ENCODE measurements around the gene DMD.

The DMD gene

DNA sequence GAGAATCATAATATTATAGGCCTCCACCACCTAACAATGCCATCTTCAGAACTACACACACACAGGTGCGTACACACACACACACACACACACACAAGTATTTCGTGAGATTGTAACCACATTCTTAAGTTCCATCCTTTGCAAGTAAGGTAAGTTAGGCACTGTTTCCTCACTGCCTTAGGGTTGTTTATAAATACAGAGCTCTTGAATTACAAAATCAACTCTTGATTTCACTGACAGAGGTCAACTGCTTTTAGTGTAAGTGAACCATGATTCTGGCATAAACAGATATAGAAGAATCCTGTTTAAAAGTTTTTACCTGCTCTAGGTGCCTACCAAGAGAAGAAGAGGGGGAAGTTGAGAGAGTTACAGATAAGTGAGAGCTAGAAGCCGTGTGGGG lies 166.1 kb downstream of the DMD start:
- H3K4me3 ChIP-seq (ENCODE audit: low read length in 2 of 2) = no peak overlapping the region
- H3K36me3 ChIP-seq (ENCODE audit: control insufficient read depth in 2 of 2, insufficient read depth in 2 of 2, low read length in 2 of 2) = no peaks in the 10 kb centered on the region
- H3K9ac ChIP-seq (ENCODE audit: low read length in 2 of 2) = no peak overlapping the region
- no peak overlapping the region for H3K27ac ChIP-seq (ENCODE audit: low read length)
- no peaks in the 10 kb centered on the region for H3K4me1 ChIP-seq (ENCODE audit: control insufficient read depth, insufficient read depth, low read length)
- H3K27me3 ChIP-seq (ENCODE audit: control insufficient read depth in 1 of 2, insufficient read depth in 2 of 2, low read length in 2 of 2) = no peaks in the 10 kb centered on the region
- no peaks in the 10 kb centered on the region for H3K9me3 ChIP-seq (ENCODE audit: control insufficient read depth in 2 of 2, low read length in 2 of 2)

DNA sequence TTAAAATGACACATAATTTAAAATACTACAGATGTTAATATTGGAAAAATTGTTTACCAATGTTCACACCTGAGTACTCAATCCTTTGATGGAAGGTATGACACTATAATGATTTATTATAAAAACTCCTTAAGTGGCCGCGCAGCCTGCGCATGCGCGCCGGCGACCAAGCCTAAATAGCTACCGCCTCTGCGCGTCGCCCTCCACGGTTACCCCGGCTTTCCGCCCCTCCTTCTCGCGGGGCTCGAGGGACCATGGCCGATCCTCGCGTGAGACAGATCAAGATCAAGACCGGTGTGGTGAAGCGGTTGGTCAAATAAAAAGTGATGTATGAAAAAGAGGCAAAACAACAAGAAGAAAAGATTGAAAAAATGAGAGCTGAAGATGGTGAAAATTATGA lies 170.2 kb downstream of the DMD start:
- Histone ChIP-seq H3K27ac (ENCODE audit: low read length) (no peak overlapping the region), H3K9ac (ENCODE audit: low read length in 2 of 2) (no peak overlapping the region), H3K27me3 (ENCODE audit: control insufficient read depth in 1 of 2, insufficient read depth in 2 of 2, low read length in 2 of 2) (no peaks in the 10 kb centered on the region), H3K9me3 (ENCODE audit: control insufficient read depth in 2 of 2, low read length in 2 of 2) (no peaks in the 10 kb centered on the region), H3K4me3 (ENCODE audit: low read length in 2 of 2) (no peak overlapping the region), H3K36me3 (ENCODE audit: control insufficient read depth in 2 of 2, insufficient read depth in 2 of 2, low read length in 2 of 2) (no peaks in the 10 kb centered on the region), H3K4me1 (ENCODE audit: control insufficient read depth, insufficient read depth, low read length) (no peaks in the 10 kb centered on the region)

DNA sequence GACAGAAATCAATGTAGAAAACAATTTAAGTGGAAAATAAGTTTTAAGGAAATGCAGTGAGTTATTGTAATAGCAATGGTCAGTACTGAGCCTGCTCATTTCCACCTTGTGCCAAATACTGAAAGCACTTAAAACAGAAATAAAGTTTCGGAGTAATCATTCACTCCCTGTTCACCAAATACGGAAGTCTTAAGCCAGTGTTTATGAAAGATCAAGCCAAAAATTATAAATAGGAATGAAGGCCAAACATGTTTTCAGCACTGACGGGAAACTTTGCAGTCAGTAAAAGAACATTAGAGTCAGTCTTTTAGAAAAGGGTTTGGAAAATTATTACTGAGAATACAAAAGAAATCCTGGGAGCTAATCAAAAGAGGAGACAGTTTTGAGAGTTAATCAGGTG lies 178.6 kb downstream of the DMD start:
- Histone ChIP-seq H3K9me3 (ENCODE audit: control insufficient read depth in 2 of 2, low read length in 2 of 2) (no peaks in the 10 kb centered on the region), H3K27me3 (ENCODE audit: control insufficient read depth in 1 of 2, insufficient read depth in 2 of 2, low read length in 2 of 2) (no peaks in the 10 kb centered on the region), H3K27ac (ENCODE audit: low read length) (peak overlapping the region; percentile 46), H3K9ac (ENCODE audit: low read length in 2 of 2) (peak overlapping the region in 1 of 2 donors; percentile 64), H3K4me3 (ENCODE audit: low read length in 2 of 2) (peak overlapping the region; percentile 4 to 12), H3K36me3 (ENCODE audit: control insufficient read depth in 2 of 2, insufficient read depth in 2 of 2, low read length in 2 of 2) (no peaks in the 10 kb centered on the region), H3K4me1 (ENCODE audit: control insufficient read depth, insufficient read depth, low read length) (no peaks in the 10 kb centered on the region)

DNA sequence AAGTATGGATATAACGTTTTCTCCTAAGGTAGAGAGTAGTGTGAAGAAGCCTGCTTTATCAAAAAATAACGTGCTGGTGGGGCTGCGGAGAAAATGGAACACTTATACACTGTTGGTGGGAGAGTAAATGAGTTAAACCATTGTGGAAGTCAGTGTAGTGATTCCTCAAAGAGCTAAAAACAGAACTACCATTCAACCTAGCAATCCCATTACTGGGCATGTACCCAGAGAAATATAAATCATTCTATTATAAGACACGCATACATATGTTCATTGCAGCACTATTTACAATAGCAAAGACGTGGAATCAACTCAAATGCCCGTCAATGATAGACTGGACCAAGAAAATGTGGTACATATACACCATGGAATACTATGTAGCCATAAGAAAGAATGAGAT lies 196.4 kb downstream of the DMD start:
- H3K27ac ChIP-seq (ENCODE audit: low read length) = no peak overlapping the region

DNA sequence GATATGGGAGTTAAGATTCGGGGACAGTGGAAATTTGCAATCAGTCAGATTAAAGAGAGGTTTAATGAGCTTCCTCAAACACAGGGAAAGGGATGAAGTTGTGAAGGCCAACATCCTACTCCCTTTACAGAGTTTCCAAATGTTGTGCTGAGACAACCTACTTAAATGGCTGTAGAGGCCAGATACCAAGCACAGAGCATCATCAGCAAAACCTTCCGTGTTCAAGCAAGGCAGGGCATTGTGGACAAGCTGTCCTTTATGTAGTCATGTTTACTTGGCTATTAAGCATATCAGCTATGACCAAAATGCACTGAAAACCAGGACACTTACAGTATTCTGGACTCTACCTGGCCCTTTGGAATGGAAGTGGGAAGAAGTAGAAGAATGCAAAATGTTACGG lies 197.3 kb downstream of the DMD start:
- Histone ChIP-seq H3K4me1 (ENCODE audit: control insufficient read depth, insufficient read depth, low read length) (no peaks in the 10 kb centered on the region), H3K36me3 (ENCODE audit: control insufficient read depth in 2 of 2, insufficient read depth in 2 of 2, low read length in 2 of 2) (no peaks in the 10 kb centered on the region), H3K4me3 (ENCODE audit: low read length in 2 of 2) (no peak overlapping the region), H3K27me3 (ENCODE audit: control insufficient read depth in 1 of 2, insufficient read depth in 2 of 2, low read length in 2 of 2) (no peaks in the 10 kb centered on the region), H3K9me3 (ENCODE audit: control insufficient read depth in 2 of 2, low read length in 2 of 2) (no peaks in the 10 kb centered on the region), H3K9ac (ENCODE audit: low read length in 2 of 2) (no peak overlapping the region), H3K27ac (ENCODE audit: low read length) (no peak overlapping the region)

More for the DNA sequence above, 196.4 kb downstream of the DMD start:
- Histone ChIP-seq H3K9me3 (ENCODE audit: control insufficient read depth in 2 of 2, low read length in 2 of 2) (no peaks in the 10 kb centered on the region), H3K9ac (ENCODE audit: low read length in 2 of 2) (no peak overlapping the region), H3K4me3 (ENCODE audit: low read length in 2 of 2) (no peak overlapping the region), H3K4me1 (ENCODE audit: control insufficient read depth, insufficient read depth, low read length) (no peaks in the 10 kb centered on the region), H3K27me3 (ENCODE audit: control insufficient read depth in 1 of 2, insufficient read depth in 2 of 2, low read length in 2 of 2) (no peaks in the 10 kb centered on the region), H3K36me3 (ENCODE audit: control insufficient read depth in 2 of 2, insufficient read depth in 2 of 2, low read length in 2 of 2) (no peaks in the 10 kb centered on the region)

DNA sequence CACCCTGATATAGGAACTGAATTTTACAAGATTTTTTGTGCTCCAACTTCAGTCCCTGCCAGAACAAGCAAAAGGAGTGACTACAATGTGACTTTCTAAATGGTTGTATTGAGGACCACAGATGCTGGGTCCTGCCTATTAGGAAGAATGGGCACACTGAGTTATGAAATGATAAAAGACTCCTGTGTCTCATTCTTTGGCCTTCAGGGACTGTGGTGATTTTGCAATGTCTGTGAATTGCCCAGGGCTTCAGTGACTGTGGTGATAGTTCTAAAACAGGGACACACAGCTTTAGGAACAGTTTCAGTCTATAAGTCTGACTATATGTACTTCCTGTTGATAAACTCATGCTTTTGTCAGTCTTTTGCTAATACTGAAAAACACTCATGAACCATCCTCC lies 210.2 kb downstream of the DMD start:
- Histone ChIP-seq H3K27ac (ENCODE audit: low read length) (no peak overlapping the region), H3K4me3 (ENCODE audit: low read length in 2 of 2) (no peak overlapping the region), H3K36me3 (ENCODE audit: control insufficient read depth in 2 of 2, insufficient read depth in 2 of 2, low read length in 2 of 2) (no peaks in the 10 kb centered on the region), H3K27me3 (ENCODE audit: control insufficient read depth in 1 of 2, insufficient read depth in 2 of 2, low read length in 2 of 2) (no peaks in the 10 kb centered on the region), H3K9me3 (ENCODE audit: control insufficient read depth in 2 of 2, low read length in 2 of 2) (no peaks in the 10 kb centered on the region), H3K4me1 (ENCODE audit: control insufficient read depth, insufficient read depth, low read length) (no peaks in the 10 kb centered on the region), H3K9ac (ENCODE audit: low read length in 2 of 2) (no peak overlapping the region)

DNA sequence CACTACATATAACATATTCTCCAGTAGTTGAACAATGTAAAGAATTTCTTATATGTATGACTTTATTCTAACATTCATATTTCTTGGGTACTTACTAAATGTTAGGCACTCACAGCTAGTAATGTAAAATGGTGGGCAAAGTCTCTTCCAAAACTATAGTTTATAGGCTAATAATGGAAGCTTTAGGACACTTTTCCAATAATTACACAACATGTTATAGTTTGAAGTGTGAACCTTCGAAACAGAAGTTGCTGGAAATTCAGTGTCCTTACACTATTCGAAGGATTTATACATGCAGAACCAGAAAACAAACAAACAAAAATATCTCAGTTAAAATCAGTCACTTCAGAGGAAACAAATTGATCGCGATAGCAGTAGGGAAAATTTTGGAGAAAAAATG lies 212.6 kb downstream of the DMD start:
- no peaks in the 10 kb centered on the region for H3K9me3 ChIP-seq (ENCODE audit: control insufficient read depth in 2 of 2, low read length in 2 of 2)
- H3K9ac ChIP-seq (ENCODE audit: low read length in 2 of 2) = no peak overlapping the region
- no peaks in the 10 kb centered on the region for H3K36me3 ChIP-seq (ENCODE audit: control insufficient read depth in 2 of 2, insufficient read depth in 2 of 2, low read length in 2 of 2)
- H3K27me3 ChIP-seq (ENCODE audit: control insufficient read depth in 1 of 2, insufficient read depth in 2 of 2, low read length in 2 of 2) = no peaks in the 10 kb centered on the region
- H3K4me1 ChIP-seq (ENCODE audit: control insufficient read depth, insufficient read depth, low read length) = no peaks in the 10 kb centered on the region
- no peak overlapping the region for H3K27ac ChIP-seq (ENCODE audit: low read length)
- no peak overlapping the region for H3K4me3 ChIP-seq (ENCODE audit: low read length in 2 of 2)

DNA sequence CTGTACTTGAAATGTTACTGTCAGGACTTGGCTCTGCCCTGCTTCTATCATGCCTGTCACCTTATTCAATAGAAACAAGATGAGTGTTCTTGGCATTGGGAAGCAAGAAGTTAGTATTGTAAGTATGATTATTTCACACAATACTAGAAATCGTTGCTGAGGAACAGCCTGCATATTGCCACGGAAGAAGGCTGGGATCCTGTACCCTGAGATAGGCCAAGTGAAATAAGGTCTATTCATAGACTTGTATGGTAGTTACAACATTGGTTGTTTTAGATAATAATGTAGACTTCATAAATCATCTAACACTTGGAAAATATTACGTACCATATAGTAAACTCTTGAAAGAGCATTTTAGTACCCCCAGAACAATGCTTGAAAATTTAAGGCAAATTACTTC lies 215.9 kb downstream of the DMD start:
- H3K9me3 ChIP-seq (ENCODE audit: control insufficient read depth in 2 of 2, low read length in 2 of 2) = no peaks in the 10 kb centered on the region
- H3K27me3 ChIP-seq (ENCODE audit: control insufficient read depth in 1 of 2, insufficient read depth in 2 of 2, low read length in 2 of 2) = no peaks in the 10 kb centered on the region
- no peak overlapping the region for H3K4me3 ChIP-seq (ENCODE audit: low read length in 2 of 2)
- no peaks in the 10 kb centered on the region for H3K36me3 ChIP-seq (ENCODE audit: control insufficient read depth in 2 of 2, insufficient read depth in 2 of 2, low read length in 2 of 2)
- no peaks in the 10 kb centered on the region for H3K4me1 ChIP-seq (ENCODE audit: control insufficient read depth, insufficient read depth, low read length)
- no peak overlapping the region for H3K27ac ChIP-seq (ENCODE audit: low read length)
- no peak overlapping the region for H3K9ac ChIP-seq (ENCODE audit: low read length in 2 of 2)

DNA sequence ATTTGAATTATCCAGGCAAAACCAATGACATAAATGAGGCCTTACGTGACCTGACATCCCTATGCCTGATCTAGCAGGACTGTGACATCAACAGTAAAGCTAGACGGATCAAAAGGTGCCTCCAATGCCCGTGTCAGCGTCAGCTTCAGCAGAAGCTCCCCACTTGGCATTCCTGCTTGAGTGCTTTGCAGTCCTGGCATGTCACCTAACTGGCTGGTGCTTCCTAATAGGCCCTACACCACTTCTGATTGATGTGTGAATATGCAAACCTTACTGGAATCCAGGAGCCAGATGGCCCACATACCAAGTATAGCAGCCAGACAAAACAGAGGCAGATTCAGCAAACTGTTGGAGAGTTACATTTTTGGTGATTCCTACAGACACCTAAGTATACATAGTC lies 224.2 kb downstream of the DMD start:
- H3K9ac ChIP-seq (ENCODE audit: low read length in 2 of 2) = no peak overlapping the region
- H3K4me1 ChIP-seq (ENCODE audit: control insufficient read depth, insufficient read depth, low read length) = peaks cover 4% of the 10 kb centered on the region
- no peak overlapping the region for H3K27ac ChIP-seq (ENCODE audit: low read length)

DNA sequence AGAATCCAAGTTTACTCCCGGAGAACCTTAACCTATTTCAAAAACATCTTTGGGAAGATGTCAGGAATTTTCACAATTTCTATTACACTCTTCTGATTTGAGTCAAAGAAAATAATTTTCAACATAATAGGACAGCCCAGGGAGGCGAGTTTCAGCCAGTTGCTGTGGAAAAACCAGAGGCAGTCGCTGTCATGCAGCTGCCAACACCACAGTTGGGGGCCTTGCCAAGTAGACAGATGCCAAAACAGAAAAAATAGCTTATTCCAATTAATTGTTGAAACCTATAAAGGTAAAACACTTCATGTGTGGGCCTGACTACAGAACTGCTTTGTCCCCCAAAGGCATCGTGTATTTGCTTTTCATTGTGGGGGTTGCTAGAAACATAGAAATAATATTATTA lies 225.8 kb downstream of the DMD start:
- Histone ChIP-seq H3K9ac (ENCODE audit: low read length in 2 of 2) (no peak overlapping the region), H3K36me3 (ENCODE audit: control insufficient read depth in 2 of 2, insufficient read depth in 2 of 2, low read length in 2 of 2) (no peaks in the 10 kb centered on the region), H3K27ac (ENCODE audit: low read length) (no peak overlapping the region), H3K27me3 (ENCODE audit: control insufficient read depth in 1 of 2, insufficient read depth in 2 of 2, low read length in 2 of 2) (no peaks in the 10 kb centered on the region), H3K4me1 (ENCODE audit: control insufficient read depth, insufficient read depth, low read length) (peaks cover 4% of the 10 kb centered on the region), H3K9me3 (ENCODE audit: control insufficient read depth in 2 of 2, low read length in 2 of 2) (no peaks in the 10 kb centered on the region), H3K4me3 (ENCODE audit: low read length in 2 of 2) (no peak overlapping the region)

More for the DNA sequence above, 224.2 kb downstream of the DMD start:
- Histone ChIP-seq H3K36me3 (ENCODE audit: control insufficient read depth in 2 of 2, insufficient read depth in 2 of 2, low read length in 2 of 2) (no peaks in the 10 kb centered on the region), H3K9me3 (ENCODE audit: control insufficient read depth in 2 of 2, low read length in 2 of 2) (no peaks in the 10 kb centered on the region), H3K4me3 (ENCODE audit: low read length in 2 of 2) (no peak overlapping the region), H3K27me3 (ENCODE audit: control insufficient read depth in 1 of 2, insufficient read depth in 2 of 2, low read length in 2 of 2) (no peaks in the 10 kb centered on the region)

DNA sequence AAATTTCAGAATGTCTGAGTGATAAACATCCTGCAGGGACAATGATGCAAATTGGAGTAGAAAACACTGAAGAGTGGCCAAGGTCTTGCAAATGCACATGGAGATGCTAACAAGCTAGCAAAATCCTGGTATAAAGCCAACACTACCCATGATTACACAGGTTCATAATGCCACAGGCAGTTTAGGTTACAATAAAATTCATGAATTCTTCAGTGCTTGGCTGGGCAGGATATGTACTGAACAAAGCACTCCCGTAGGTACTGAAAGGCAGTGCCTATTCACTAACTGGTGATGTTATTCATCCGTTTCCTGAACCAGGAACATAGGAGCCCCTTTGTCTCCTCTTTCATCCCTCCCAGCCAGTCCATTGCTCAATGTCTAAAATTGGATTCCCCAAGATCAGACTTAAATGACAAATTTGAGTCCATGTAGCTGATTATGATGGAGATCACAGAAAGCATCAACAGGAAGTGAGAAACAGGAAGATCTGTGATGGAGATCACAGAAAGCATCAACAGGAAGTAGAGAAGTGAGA lies 244.5 kb downstream of the DMD start:
- no peak overlapping the region for H3K9ac ChIP-seq (ENCODE audit: low read length in 2 of 2)

More for the DNA sequence above, 244.5 kb downstream of the DMD start:
- H3K4me3 ChIP-seq (ENCODE audit: low read length in 2 of 2) = no peak overlapping the region
- H3K27me3 ChIP-seq (ENCODE audit: control insufficient read depth in 1 of 2, insufficient read depth in 2 of 2, low read length in 2 of 2) = no peaks in the 10 kb centered on the region
- no peak overlapping the region for H3K27ac ChIP-seq (ENCODE audit: low read length)
- no peaks in the 10 kb centered on the region for H3K4me1 ChIP-seq (ENCODE audit: control insufficient read depth, insufficient read depth, low read length)
- no peaks in the 10 kb centered on the region for H3K9me3 ChIP-seq (ENCODE audit: control insufficient read depth in 2 of 2, low read length in 2 of 2)
- H3K36me3 ChIP-seq (ENCODE audit: control insufficient read depth in 2 of 2, insufficient read depth in 2 of 2, low read length in 2 of 2) = no peaks in the 10 kb centered on the region

All from stomach smooth muscle (tissue), 2 donors.